Inferior parietal cortex (tissue), 1 donor: ENCODE measurements around the gene PTPRD.

Source experiments
- DNase-seq: peaks from one replicate; pipeline ENCODE4 v3.0.0-alpha.2; 2016; ENCODE audit errors: extremely low spot score

PTPRD gene

DNA sequence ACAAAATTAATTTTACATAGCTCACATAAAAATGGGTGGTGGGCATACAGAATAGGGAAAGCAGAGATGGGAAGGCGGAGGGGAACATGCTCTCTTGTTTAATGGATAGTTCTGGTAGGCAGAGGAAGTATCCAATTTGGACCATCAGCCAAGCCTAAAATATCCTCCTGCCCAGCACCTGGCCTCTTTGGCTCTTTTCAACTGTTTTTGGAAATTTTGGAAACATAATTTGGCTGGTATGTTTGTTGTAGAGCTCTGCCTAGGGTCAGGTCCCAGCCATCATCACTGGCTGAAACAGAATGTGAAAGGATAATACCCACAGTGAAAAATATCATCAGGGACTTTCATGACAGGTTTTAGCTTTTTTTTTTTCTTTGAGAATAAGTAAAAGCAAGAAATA, 2345.9 kb downstream of the PTPRD start:
- DNase-seq, result no peak

DNA sequence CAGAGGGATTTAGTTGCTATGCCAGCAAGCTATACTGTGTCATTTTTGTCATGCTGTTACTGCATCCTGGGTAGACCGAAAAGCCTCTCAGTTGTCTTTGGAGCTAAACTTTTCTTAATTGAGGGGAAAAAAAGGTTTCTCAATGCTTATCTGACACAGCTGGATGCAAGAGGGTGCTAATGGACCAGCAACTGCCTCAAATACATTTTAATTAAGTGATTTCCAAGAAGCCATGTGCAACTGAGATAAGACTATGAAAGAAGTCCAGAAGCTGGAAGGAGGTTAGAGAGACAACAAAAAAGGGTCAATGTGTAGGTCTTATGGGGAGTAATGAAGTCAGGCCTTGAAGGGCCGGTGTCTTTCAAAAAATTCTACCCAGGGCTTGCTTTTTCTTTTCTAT, 2347.5 kb downstream of the PTPRD start:
- no peak for DNase-seq
